HG02763 (cell line): ENCODE data around the gene LANCL2.
A peak's percentile ranks its signal among the peaks of the same experiment; 100 is the strongest.

Source experiments
- ATAC-seq: cut with Tn5 transposase; IDR thresholded peaks from one replicate; pipeline ENCODE4 v1.9.1; 2021; ENCODE audit warnings: mild to moderate bottlenecking, moderate library complexity; ENCODE audit not compliant: unreplicated experiment

The LANCL2 gene

GRCh38 chr7:55360486-55360885 lies 4.7 kb upstream of the LANCL2 start:
- ATAC-seq: no peak

- no peak for ATAC-seq
These were observed 3.6 kb upstream of the LANCL2 start for GRCh38 chr7:55361560-55361959.

- no peak for ATAC-seq
These were observed 2.2 kb upstream of the LANCL2 start for GRCh38 chr7:55362927-55363326.

- no peak for ATAC-seq
These were observed 1.6 kb upstream of the LANCL2 start for GRCh38 chr7:55363386-55364170.

DNA sequence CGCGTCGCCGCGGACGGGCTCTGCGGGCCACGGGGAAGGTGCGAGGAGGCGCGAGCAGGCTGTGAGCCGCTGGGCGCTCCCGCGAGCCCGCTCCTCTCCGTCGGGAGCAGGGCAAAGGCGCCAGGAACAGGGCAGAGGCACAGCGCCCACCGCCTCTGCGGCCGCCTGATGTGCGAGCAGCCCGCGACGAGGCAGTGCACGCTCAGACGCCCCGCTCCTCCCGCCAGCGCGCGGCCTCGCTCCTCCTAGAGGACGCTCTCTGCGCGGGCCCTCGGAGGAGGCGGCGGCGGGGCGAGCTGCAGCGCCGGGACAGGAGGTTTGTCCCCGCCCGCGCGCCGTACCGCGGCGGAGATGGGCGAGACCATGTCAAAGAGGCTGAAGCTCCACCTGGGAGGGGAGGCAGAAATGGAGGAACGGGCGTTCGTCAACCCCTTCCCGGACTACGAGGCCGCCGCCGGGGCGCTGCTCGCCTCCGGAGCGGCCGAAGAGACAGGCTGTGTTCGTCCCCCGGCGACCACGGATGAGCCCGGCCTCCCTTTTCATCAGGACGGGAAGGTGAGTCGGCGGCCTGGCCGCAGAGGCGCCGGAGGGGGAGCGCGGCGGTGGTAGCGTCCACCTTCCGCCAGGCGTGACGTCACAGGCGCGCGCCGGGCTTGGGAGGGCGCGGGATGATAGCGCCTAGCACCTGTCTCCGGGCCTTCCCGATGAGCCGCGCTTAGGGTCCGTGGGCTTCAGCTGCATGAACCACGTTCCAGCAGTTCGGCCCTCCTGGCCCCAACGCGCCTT lies 731 bp downstream of the LANCL2 start:
- peak; percentile 83 for ATAC-seq

DNA sequence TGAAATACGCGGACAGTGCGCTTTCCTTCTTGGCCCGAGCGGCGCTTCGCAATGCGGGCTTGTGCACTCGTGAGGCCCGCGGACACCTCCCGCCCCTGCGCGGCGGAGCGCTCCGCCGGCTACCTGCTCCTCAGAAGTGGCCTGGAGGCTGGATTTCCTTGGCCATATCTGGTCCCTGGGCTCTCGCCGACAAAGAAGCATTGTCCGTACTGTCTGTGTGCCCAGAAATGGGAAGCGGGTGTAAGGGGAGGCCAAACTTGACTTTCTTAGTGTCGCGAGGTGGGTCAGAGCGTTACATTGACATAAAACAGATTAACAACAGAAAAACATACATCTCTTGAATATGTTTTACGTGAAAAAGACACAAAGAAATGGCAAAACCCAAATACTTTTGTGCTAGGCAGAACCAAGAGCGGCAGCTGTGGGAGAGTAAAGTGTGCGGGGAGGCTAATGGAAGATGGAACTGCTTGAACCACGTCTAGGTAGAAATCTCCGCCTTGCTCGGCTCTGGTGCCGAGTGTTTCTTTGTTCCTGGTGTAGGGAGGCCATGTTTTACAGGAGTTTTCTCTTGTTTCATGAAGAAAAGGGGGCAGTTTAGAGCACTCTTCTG lies 1.4 kb downstream of the LANCL2 start:
- ATAC-seq: peak; percentile 15

- ATAC-seq: no peak
These were observed 2.2 kb downstream of the LANCL2 start for GRCh38 chr7:55367283-55367840.

- ATAC-seq: no peak
These were observed 4.6 kb downstream of the LANCL2 start for GRCh38 chr7:55369427-55370400.

- no peak for ATAC-seq
These were observed 9.1 kb downstream of the LANCL2 start for GRCh38 chr7:55374213-55374612.

DNA sequence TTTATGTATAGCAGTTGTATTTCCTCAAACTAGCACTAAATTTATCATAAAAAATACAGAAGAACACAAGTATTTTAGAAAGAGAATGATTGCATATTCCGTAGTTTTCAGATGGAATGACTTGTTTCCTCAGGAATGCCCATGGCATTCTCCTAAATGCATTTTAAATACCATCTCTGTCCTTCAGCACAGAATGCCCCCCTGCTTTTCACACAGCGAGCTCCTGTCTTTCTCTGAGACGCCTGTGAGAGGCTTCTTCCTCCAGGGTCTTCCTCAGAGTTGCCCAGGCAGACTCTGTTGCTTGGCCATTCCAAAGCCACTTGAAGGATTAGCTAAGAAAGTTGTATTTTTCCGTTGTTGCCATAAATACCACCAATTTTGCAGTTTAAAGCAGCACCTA lies 10.1 kb downstream of the LANCL2 start:
- ATAC-seq: no peak

GRCh38 chr7:55377162-55377817 lies 12.2 kb downstream of the LANCL2 start:
- ATAC-seq: no peak

DNA sequence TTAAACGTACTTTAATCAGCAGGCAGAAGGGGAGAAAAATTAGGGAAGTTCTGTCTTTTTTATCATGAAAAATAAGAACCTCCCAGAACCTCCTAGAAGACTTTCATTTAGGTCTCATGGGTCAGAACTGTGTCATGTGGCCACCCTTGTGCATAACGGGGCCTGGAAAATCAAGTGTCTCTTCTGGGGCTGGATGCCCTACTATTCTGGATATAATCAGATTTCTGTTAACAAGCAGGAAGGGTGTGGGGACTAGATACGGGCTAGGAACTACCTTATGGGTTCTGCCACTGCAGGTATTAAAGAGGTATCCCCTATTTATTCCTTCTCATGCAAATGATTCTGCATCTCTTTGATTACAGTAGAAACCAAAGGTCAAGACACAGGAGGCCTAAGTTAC lies 14.1 kb downstream of the LANCL2 start:
- no peak for ATAC-seq

- ATAC-seq: no peak
These were observed 16.1 kb downstream of the LANCL2 start for GRCh38 chr7:55381189-55381588.

DNA sequence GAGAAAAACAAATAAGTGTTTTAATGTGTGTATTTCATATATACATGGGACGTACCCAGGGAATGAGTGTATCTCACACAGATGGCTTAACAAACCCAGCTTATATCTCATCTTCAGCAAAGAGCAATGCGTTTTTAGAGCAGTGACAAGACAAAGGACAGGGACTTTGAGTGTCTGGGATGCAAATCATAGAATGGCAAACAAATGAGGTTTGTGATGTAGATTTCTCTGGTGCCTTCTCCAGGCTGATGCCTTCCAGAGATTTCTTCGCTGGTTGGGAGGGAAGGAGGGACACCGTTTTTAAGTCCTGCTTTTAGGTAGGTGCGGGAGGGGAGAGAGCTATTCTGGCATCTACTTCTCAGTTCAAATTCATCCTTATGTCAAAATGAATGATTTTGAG lies 16.6 kb downstream of the LANCL2 start:
- ATAC-seq: no peak

DNA sequence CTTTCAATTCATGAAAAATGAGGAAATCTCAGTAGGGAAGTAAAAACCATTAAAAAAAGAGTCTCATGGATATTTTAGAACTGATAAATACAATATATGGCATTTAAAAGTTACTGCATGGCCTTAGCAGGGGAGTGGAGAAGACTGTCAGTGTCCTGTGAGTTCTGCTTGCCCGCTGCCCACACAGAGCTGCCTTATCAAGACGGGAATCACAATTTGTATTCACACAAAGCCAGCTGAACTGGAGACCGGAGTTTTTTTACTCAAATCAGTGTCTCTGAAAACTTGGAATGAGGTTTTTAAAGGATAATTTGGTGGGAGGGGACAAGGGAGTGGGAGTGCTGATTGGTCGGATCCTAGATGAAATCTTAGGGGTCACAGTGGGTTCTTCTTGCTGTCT lies 17.1 kb downstream of the LANCL2 start:
- no peak for ATAC-seq

DNA sequence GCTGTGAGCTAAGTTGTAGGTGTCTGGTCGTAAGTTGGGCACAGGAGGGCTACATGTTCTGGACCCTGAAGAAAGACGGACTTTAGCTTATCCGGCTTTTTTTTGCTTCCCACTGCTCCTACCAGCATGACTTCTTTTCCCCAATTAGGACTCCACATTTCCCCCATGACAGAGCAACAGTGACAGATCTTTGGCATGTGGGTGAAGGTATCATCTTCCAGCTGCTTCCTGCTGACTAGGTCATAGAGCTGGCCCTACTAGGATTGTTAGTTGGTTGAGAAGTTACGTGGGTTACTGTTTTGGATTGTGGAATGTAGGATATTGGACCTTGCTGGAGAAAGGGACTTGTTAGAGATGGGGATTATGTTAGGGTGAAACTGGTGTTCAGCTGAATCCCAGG lies 21.4 kb downstream of the LANCL2 start:
- no peak for ATAC-seq

- no peak for ATAC-seq
These were observed 22.2 kb downstream of the LANCL2 start for GRCh38 chr7:55387062-55387965.

DNA sequence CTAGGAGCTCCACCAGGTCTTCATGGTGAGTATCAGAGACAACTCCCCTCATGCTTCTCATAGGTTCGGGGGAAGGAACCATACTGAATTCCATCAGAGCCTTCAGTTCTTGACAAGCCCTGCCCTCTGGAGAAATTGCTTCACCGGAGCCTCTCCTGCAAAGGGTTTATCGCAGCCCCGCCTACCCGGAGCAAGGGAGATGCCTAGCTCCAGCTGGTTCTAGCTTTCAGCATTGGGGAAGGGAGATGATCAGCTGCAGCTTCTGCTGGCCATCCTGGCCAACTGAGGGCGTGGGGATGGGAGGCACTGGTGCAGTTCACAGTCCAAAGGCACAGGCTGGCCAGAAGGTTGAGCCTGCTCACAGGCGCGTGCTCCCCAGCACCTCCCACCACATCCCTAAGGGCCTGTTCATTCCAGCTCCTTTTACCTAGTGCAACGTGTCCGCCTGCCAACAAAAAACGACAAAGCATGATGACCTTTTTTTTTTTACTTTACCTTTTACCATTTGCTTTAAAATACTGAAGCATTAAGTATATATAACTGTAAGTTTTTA lies 31.2 kb downstream of the LANCL2 start:
- no peak for ATAC-seq

DNA sequence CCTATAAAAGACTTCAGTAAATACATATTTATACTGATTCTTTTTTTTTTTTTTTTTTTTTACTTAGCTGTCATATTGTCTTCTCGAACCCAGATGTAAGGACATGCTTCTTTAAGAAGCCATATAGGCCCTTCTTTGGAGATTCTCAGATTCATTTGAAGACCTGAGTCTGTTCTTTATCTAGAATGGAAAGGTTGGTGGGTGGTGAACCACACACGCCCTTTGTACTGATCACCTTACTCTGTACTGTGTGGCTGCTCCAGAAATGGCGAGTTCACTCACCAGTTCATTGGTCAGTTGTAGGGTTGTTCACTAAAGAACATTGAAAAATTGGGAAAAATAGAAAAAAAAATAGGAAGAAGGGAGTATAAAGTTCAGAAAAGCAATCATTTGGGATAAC lies 32.5 kb downstream of the LANCL2 start:
- ATAC-seq: no peak
